ENCODE data around the gene PRDX5.

DNA sequence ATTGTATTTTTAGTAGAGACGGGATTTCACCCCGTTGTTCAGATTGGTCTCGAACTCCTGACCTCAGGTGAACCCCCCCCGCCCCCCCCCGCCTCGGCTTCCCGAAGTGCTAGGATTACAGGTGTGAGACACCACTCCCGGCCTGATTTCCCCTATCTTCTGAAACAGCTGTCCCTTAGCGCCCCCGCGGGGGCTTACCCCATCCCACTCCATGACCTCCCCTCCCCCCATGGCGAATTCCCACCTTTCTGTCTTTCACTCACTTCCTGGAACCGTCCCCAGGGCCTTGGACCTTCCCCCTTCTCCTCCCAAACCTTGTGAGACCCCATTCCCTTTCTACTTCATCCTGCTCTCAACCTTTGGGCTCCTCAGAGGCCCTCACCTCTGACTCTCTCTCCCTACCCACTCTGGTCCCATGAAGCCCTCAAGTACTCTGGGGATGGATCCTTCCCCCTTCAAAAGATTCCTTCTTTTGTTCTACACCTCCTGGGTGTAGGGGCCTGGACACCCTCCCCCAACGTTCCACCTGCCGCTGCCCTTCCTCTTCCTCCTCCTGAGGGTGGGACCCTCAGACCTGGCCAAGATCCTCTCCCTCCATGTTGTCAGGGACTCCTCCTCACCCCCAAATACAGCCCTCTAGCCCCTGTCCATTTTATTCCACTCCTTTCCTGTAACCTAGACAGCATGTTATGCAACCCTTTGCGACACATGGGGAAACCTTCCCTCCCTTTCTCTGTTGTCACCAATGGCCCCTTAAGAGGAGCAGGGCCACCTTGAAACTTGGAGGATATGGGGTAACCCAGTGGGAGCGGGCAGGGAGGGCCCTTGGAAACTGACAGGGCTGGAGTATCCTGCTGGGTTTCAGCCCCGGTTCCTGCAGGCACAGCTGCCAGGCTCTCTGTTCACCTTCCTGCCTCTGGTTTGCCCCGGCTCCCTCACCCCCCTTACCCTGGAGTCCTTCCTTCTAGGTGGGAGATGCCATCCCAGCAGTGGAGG is 1.1 kb downstream of the PRDX5 start:
- TF ChIP-seq EZH2phosphoT487 (IDR thresholded peaks at IDR 0.05; ENCODE audit: borderline replicate concordance), result no peak
- TF ChIP-seq, protein P1, sequence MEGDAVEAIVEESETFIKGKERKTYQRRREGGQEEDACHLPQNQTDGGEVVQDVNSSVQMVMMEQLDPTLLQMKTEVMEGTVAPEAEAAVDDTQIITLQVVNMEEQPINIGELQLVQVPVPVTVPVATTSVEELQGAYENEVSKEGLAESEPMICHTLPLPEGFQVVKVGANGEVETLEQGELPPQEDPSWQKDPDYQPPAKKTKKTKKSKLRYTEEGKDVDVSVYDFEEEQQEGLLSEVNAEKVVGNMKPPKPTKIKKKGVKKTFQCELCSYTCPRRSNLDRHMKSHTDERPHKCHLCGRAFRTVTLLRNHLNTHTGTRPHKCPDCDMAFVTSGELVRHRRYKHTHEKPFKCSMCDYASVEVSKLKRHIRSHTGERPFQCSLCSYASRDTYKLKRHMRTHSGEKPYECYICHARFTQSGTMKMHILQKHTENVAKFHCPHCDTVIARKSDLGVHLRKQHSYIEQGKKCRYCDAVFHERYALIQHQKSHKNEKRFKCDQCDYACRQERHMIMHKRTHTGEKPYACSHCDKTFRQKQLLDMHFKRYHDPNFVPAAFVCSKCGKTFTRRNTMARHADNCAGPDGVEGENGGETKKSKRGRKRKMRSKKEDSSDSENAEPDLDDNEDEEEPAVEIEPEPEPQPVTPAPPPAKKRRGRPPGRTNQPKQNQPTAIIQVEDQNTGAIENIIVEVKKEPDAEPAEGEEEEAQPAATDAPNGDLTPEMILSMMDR (conservative IDR thresholded peaks at IDR 0.05; ENCODE audit: low read length), result no peak
